Mononuclear cell (primary cell): ENCODE measurements around the gene MESD. TPM values are rescaled to one million over a fixed set of nuclear protein-coding genes. Genes with fewer than 3 reads are reported as not detected.

Experiments used
- H3K27me3 ChIP-seq: 2 replicates; pipeline ENCODE4 v1.6.0; 2011; ENCODE audit warnings: low read length, control low read depth; ENCODE audit not compliant: insufficient read depth
- H3K4me1 ChIP-seq: 2 replicates; pipeline ENCODE4 v1.5.1; 2011; ENCODE audit warnings: mild to moderate bottlenecking, low read length, control low read depth; ENCODE audit not compliant: insufficient read depth
- H3K4me3 ChIP-seq: 2 replicates; pipeline ENCODE4 v1.5.1; 2011; ENCODE audit warnings: mild to moderate bottlenecking, low read length, moderate library complexity
- H3K9me3 ChIP-seq: 2 replicates; pipeline ENCODE4 v1.5.1; 2011; ENCODE audit warnings: low read depth, mild to moderate bottlenecking, control low read depth, low read length
- total RNA-seq: library from RNA; depleted of rRNA; stranded (reverse); fragments of >200 nt; gene quantifications from one replicate; pipeline ENCODE4 v1.2.3, GENCODE V29; 2012

Gene MESD
- total RNA-seq, 1 donor, result 8.6 TPM

DNA sequence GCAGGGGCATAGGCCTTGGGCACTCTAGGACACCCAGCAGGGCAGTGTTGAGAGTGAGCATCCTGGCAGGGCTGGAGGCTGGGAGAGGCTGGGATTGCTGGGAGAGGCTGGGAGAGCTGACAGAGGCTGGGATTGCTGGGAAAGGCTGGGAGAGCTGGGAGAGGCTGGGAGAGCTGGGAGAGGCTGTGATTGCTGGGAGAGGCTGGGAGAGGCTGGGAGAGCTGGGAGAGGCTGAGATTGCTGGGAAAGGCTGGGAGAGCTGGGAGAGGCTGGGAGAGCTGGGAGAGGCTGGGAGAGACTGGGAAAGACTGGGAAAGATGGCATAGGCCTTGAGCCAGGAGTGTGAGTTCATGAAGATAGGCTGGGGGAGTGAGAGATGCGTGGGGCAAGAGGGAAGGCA is 77.8 kb downstream of the MESD start:
- Histone ChIP-seq H3K4me1 (no peaks in the 10 kb centered on the region), H3K9me3 (no peaks in the 10 kb centered on the region), H3K27me3 (no peaks in the 10 kb centered on the region), H3K4me3 (no peak overlapping the region)

DNA sequence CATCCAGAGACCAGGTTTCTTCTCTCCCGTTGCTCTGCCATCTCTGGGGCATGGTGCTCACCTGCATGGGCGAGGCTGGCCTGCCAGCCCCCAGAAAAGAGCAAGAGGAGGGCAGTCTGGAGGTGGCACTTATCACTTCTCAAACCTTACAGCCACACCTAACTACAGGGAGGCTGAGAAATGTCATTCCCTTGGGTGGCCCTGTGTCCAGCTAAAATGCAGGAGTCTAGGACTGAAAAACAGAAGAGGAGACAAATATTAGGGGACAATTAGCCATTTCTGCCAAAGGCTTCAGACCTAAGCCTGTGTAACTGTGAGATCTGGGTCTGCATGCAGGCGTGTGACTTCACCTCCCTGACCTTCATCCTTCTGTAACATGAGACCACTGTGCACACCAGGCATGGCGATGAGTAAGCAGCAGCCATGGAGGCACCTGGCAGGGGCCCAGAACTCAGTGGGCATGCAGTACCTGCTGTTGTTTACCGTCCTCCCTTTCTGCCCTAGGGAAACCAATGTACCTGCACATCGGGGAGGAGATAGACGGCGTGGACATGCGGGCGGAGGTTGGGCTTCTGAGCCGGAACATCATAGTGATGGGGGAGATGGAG is 83.4 kb downstream of the MESD start:
- H3K4me3 ChIP-seq, result no peak overlapping the region
- no peaks in the 10 kb centered on the region for H3K9me3 ChIP-seq
- no peaks in the 10 kb centered on the region for H3K4me1 ChIP-seq
- H3K27me3 ChIP-seq, result no peaks in the 10 kb centered on the region

DNA sequence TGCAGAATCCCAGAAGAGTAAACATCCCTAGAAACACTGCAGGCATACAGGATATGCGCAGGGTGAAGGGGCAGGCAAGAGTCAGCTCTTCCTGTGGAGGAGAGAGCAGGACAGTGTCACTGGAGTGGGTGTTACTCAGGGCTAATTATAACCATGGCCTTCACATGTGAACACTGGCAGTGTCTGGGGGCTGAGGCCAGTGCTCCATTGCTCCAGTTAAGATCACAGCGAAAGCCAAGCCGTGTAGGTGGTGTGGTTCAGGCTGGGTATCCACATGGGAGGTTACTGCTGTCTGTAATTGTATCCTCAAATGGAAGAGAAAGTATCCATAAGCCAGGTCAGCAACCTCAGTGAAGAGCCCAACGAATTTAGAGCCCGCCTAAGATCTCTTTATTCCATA is 84.6 kb downstream of the MESD start:
- H3K4me3 ChIP-seq, result no peak overlapping the region

DNA sequence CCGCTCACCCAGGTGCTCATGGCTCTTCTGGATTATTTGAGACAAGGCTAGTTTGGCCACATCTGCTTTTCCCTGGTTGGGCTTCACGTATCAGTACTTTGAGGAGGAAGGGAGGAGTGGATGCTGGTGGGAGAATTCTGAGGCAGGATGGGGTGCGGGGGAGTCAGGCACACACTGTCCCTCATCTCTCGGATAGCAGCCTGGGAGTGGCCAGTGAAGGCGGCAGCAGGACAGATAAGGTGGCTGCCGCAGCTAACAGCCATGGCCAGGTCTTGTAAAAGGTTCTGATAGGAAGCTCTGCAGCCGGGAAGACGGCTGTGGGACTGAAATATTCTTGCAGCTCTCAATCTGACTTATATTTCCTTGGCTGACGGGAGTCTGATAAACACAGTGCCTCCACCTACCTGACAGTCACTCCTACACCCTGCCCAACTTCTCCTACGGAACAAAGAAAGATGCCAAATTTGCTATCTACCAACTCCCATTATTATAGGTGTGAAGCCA is 87.3 kb downstream of the MESD start:
- H3K27me3 ChIP-seq, result no peaks in the 10 kb centered on the region
- no peak overlapping the region for H3K4me3 ChIP-seq
- no peaks in the 10 kb centered on the region for H3K9me3 ChIP-seq
- H3K4me1 ChIP-seq, result no peaks in the 10 kb centered on the region

More for the DNA sequence above, 84.6 kb downstream of the MESD start:
- Histone ChIP-seq H3K4me1 (no peaks in the 10 kb centered on the region), H3K9me3 (no peaks in the 10 kb centered on the region), H3K27me3 (no peaks in the 10 kb centered on the region)

DNA sequence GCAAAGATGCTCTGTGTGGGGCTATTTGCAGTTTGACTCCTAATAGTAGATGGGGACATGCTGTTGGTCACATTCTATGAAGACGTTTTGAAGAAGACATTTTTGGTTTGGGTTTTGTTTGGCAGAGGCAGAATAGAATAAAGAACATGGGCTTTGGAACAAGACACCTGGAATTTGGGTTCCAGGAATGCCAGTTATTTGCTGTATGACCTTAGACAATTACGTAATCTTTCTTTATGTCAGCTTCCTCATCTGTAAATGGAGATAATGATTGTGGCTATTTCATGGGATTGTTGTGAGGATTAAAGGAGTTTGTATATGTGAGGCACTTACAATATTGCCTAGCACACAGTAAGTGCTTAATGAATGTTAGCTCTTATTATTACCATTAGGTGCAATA is 91.6 kb downstream of the MESD start:
- no peaks in the 10 kb centered on the region for H3K9me3 ChIP-seq
- no peak overlapping the region for H3K4me3 ChIP-seq
- no peaks in the 10 kb centered on the region for H3K27me3 ChIP-seq
- no peaks in the 10 kb centered on the region for H3K4me1 ChIP-seq

Other genes with a start within 250 kb of the MESD start
- gene CEMIP, start 210.4 kb downstream of the MESD start, total RNA-seq, result 0.21 TPM
- gene TLNRD1, start 11.1 kb upstream of the MESD start, total RNA-seq, result 21.3 TPM
- gene CFAP161, start 144.5 kb upstream of the MESD start, total RNA-seq, result 3.7 TPM
- gene IL16, start 207.1 kb upstream of the MESD start, total RNA-seq, result 89.8 TPM